Esophagus squamous epithelium (tissue), 5 donors: ENCODE results near the gene RNF7. TPM values are rescaled to one million over a fixed set of nuclear protein-coding genes. Genes with fewer than 3 reads are reported as not detected.

Experiments used
- DNase-seq: peaks from one replicate; lab custom pipeline; 2025; lab: John Stamatoyannopoulos, UW
- H3K27ac ChIP-seq, 4 donors: fragments of 200-600 bp; sonication (generic); one replicate each; pipeline ENCODE4 v1.5.1; 2016 to 2019; ENCODE audit warnings: mild to moderate bottlenecking in 1 of 4
- H3K27me3 ChIP-seq, 4 donors: fragments of 200-600 bp; sonication (generic); 1 replicate in 3 of 4; 2 replicates in 1 of 4; pipeline versions ENCODE4 v1.5.1 to v1.6.0; 2017 to 2021; ENCODE audit warnings: antibody characterized with exemption in 1 of 4
- H3K36me3 ChIP-seq, 3 donors: fragments of 200-600 bp; sonication (generic); one replicate each; pipeline ENCODE4 v1.5.1; 2016 to 2019
- H3K4me1 ChIP-seq, 3 donors: fragments of 200-600 bp; sonication (generic); one replicate each; pipeline ENCODE4 v1.5.1; 2017 to 2019
- H3K4me3 ChIP-seq, 4 donors: fragments of 200-600 bp; sonication (generic); 1 replicate in 3 of 4; 2 replicates in 1 of 4; pipeline ENCODE4 v1.5.1; 2016 to 2019; ENCODE audit warnings: mild to moderate bottlenecking in 2 of 4, moderate library complexity in 1 of 4
- H3K9me3 ChIP-seq, 3 donors: fragments of 200-600 bp; sonication (generic); one replicate each; pipeline ENCODE4 v1.5.1; 2016 to 2019
- POLR2A ChIP-seq, 4 donors: fragments of 450-650 bp; IDR thresholded peaks; one replicate each; pipeline ENCODE4 v1.6.1; 2017; ENCODE audit warnings: antibody characterized with exemption in 4 of 4, mild to moderate bottlenecking in 4 of 4, moderate library complexity in 3 of 4
- WGBS, 2 donors: methylation state at CpG; one replicate each; pipeline ENCODE4 v1.1.5; 2018; 5-methylcytosine and 5-hydroxymethylcytosine counted together
- intact Hi-C: fragments of 100-400 bp; cut with DNase I; formaldehyde crosslinking; loops from one replicate; pipeline ENCODE4 v1.15.0; 2022
- total RNA-seq, 4 donors: library from RNA; depleted of rRNA; stranded (reverse); fragments of >200 nt; gene quantifications; one replicate each; pipeline ENCODE4 v1.1.0, GENCODE V29; 2016
- TF ChIP-seq, protein P1 (sequence below), 6 experiments: fragments of 450-650 bp in 4 of 6; fragments of 200-600 bp in 2 of 6; sonication (generic) in 2 of 6; IDR thresholded peaks; one replicate each; pipeline ENCODE4 v1.5.1; 2016 to 2019; ENCODE audit warnings: antibody characterized with exemption in 6 of 6, mild to moderate bottlenecking in 4 of 6, moderate library complexity in 4 of 6
- donor health status: DM: yes; HTN: yes; CAD: no.

RNF7 gene
- total RNA-seq, 4 donors from 2014 or later, result 54.4 to 103 (median 92.4) TPM

GRCh38 chr3:141763088-141763750 lies 25.1 kb downstream of the RNF7 start, which contains the start of gene GRK7:
Gene GRK7 (plus strand): TSS chr3:141763408. CDS start chr3:141778285, 14,877 bp downstream.
- intact Hi-C loops, result no loop called here
- 96% methylated on average over 4 to 9 of the region's 9 CpGs for WGBS, 2 donors
- no peak within 1 kb of the TSS for H3K4me3 ChIP-seq
- no peaks in the 10 kb centered on the region for H3K9me3 ChIP-seq
- no peak for DNase-seq
- H3K4me1 ChIP-seq, result no peaks in the 10 kb centered on the region
- no peak for TF ChIP-seq POLR2A (IDR thresholded peaks at IDR 0.05)
- TF ChIP-seq, protein P1, sequence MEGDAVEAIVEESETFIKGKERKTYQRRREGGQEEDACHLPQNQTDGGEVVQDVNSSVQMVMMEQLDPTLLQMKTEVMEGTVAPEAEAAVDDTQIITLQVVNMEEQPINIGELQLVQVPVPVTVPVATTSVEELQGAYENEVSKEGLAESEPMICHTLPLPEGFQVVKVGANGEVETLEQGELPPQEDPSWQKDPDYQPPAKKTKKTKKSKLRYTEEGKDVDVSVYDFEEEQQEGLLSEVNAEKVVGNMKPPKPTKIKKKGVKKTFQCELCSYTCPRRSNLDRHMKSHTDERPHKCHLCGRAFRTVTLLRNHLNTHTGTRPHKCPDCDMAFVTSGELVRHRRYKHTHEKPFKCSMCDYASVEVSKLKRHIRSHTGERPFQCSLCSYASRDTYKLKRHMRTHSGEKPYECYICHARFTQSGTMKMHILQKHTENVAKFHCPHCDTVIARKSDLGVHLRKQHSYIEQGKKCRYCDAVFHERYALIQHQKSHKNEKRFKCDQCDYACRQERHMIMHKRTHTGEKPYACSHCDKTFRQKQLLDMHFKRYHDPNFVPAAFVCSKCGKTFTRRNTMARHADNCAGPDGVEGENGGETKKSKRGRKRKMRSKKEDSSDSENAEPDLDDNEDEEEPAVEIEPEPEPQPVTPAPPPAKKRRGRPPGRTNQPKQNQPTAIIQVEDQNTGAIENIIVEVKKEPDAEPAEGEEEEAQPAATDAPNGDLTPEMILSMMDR (IDR thresholded peaks at IDR 0.05), result no peak
- H3K27me3 ChIP-seq, result no peaks in the 10 kb centered on the region
- H3K36me3 ChIP-seq, result no peaks in the 10 kb centered on the region
- H3K27ac ChIP-seq, result no peak within 1 kb of the TSS

GRCh38 chr3:141764045-141764444 lies 25.9 kb downstream of the RNF7 start:
- Histone ChIP-seq H3K4me1 (no peaks in the 10 kb centered on the region), H3K27me3 (no peaks in the 10 kb centered on the region), H3K4me3 (no peak overlapping the region), H3K9me3 (no peaks in the 10 kb centered on the region), H3K36me3 (no peaks in the 10 kb centered on the region), H3K27ac (no peak overlapping the region)
- TF ChIP-seq, protein P1 (IDR thresholded peaks at IDR 0.05), result no peak
- TF ChIP-seq POLR2A (IDR thresholded peaks at IDR 0.05), result no peak
- DNase-seq, result no peak
- 95 to 100% methylated on average over 2 of the region's 2 CpGs for WGBS, 2 donors
- intact Hi-C loops, result no loop called here

- intact Hi-C loops, result no loop called here
- TF ChIP-seq, protein P1 (IDR thresholded peaks at IDR 0.05), result no peak
- TF ChIP-seq POLR2A (IDR thresholded peaks at IDR 0.05), result no peak
- Histone ChIP-seq H3K27ac (no peak overlapping the region), H3K4me1 (no peaks in the 10 kb centered on the region), H3K9me3 (no peaks in the 10 kb centered on the region), H3K36me3 (no peaks in the 10 kb centered on the region), H3K4me3 (no peak overlapping the region), H3K27me3 (no peaks in the 10 kb centered on the region)
- no peak for DNase-seq
- WGBS, 2 donors, result 95 to 97% methylated on average over 1 of the region's 1 CpG
Measured at GRCh38 chr3:141764465-141764864, 26.4 kb downstream of the RNF7 start.

DNA sequence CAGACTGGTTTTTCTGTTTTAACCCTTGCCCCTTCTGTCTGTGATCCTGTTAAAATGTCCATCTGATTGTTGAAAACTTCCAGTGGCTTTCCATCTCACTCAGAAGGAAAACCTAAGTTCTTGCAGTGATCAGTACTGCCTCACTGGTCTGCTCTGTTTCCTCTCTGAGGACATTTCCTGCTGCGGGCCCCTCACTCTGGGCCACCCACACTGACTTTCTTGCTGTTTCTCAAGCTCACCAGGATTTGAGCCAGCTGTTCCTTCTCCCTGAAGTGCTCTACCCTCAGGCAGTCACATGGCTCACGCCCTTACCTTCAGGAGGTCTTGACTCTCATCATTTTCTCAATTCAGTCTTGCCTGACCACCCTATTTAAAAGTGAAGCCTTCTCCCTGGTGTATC lies 26.9 kb downstream of the RNF7 start:
- H3K9me3 ChIP-seq, result no peaks in the 10 kb centered on the region

DNA sequence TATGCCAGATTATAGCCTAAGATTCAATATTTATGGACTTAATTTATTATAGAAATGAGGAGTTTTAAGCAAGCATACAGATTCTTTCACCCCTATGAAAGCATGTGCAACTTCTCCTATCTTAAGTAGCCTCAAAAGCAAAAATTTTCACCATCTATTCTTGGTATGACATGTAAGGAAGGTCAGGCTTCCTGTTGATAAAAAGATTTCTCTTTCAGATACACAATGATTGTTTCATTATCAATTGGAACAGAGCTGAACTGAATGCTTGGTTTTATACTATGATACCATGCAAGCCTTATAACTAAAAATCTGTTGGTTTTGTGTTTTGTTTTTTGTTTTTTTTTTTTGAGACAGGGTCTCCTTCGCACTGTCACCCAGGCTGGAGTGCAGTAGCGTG lies 29.0 kb downstream of the RNF7 start:
- DNase-seq, result no peak
- H3K36me3 ChIP-seq, result no peaks in the 10 kb centered on the region
- no peaks in the 10 kb centered on the region for H3K4me1 ChIP-seq
- intact Hi-C loops, result no loop called here
- H3K27ac ChIP-seq, result no peak overlapping the region
- TF ChIP-seq POLR2A (IDR thresholded peaks at IDR 0.05), result no peak
- TF ChIP-seq, protein P1 (IDR thresholded peaks at IDR 0.05), result no peak
- 74 to 84% methylated on average over 2 of the region's 2 CpGs for WGBS, 2 donors
- no peaks in the 10 kb centered on the region for H3K9me3 ChIP-seq
- no peaks in the 10 kb centered on the region for H3K27me3 ChIP-seq
- no peak overlapping the region for H3K4me3 ChIP-seq

More for the DNA sequence above, 26.9 kb downstream of the RNF7 start:
- no peaks in the 10 kb centered on the region for H3K4me1 ChIP-seq
- intact Hi-C loops, result no loop called here
- H3K27me3 ChIP-seq, result no peaks in the 10 kb centered on the region
- DNase-seq, result no peak
- H3K4me3 ChIP-seq, result no peak overlapping the region
- H3K27ac ChIP-seq, result no peak overlapping the region
- H3K36me3 ChIP-seq, result no peaks in the 10 kb centered on the region
- 77 to 84% methylated on average over 2 of the region's 2 CpGs for WGBS, 2 donors
- TF ChIP-seq, protein P1 (IDR thresholded peaks at IDR 0.05), result no peak
- TF ChIP-seq POLR2A (IDR thresholded peaks at IDR 0.05), result no peak
